Thyroid gland (tissue), 4 donors: ENCODE data around the gene LYG2. TPM values are rescaled to one million over a fixed set of nuclear protein-coding genes. Genes with fewer than 3 reads are reported as not detected.
"Not testable (repeated sequence)": the region's sequence is repeated elsewhere in the genome, so short reads cannot be mapped to it uniquely, and the experiment has no call there.

Source experiments
- DNase-seq, 2 donors: peaks; one replicate each; pipeline ENCODE4 v3.0.0-alpha.2; 2019
- H3K27ac ChIP-seq, 3 donors: fragments of 200-600 bp; sonication (generic); 1 replicate in 2 of 3; 2 replicates in 1 of 3; pipeline ENCODE4 v1.5.1; 2016 to 2019; ENCODE audit warnings: mild to moderate bottlenecking in 1 of 3, moderate library complexity in 1 of 3
- H3K27me3 ChIP-seq: fragments of 200-600 bp; sonication (generic); one replicate; pipeline ENCODE4 v1.5.1; 2019
- H3K36me3 ChIP-seq, 2 donors: fragments of 200-600 bp; sonication (generic); one replicate each; pipeline ENCODE4 v1.5.1; 2016 to 2019
- H3K4me1 ChIP-seq, 2 donors: fragments of 200-600 bp; sonication (generic); one replicate each; pipeline ENCODE4 v1.5.1; 2017 to 2019
- H3K4me3 ChIP-seq, 3 donors: fragments of 200-600 bp; sonication (generic); replicated peaks in 1 of 3; 1 replicate in 2 of 3; 2 replicates in 1 of 3; pipeline ENCODE4 v1.5.1; 2016; ENCODE audit warnings: mild to moderate bottlenecking in 1 of 3
- H3K9me3 ChIP-seq: fragments of 200-600 bp; sonication (generic); one replicate; pipeline ENCODE4 v1.5.1; 2017
- CTCF ChIP-seq, 6 experiments: fragments of 200-600 bp in 3 of 6; fragments of 450-650 bp in 3 of 6; sonication (generic) in 3 of 6; IDR thresholded peaks; one replicate each; pipeline ENCODE4 v1.5.1; 2016 to 2019; ENCODE audit warnings: antibody characterized with exemption in 6 of 6, mild to moderate bottlenecking in 2 of 6, inconsistent platforms in 1 of 6, moderate library complexity in 1 of 6
- POLR2A ChIP-seq, 2 donors: fragments of 450-650 bp; IDR thresholded peaks; one replicate each; pipeline ENCODE4 v1.6.1; 2017; ENCODE audit warnings: antibody characterized with exemption in 2 of 2, mild to moderate bottlenecking in 2 of 2, moderate library complexity in 1 of 2
- WGBS, 2 donors: methylation state at CpG; one replicate each; pipeline ENCODE4 v1.1.5; 2017; 5-methylcytosine and 5-hydroxymethylcytosine counted together
- intact Hi-C: fragments of 100-400 bp; cut with DNase I; formaldehyde crosslinking; loops from one replicate; pipeline ENCODE4 v1.15.1; 2023
- small RNA-seq: library from RNA; depleted of rRNA; stranded (forward); fragments of <200 nt; gene quantifications from one replicate; pipeline ENCODE3, GENCODE V24; 2016
- total RNA-seq, 4 donors: library from RNA; depleted of rRNA; stranded (reverse); fragments of >200 nt; gene quantifications; one replicate each; pipeline ENCODE4 v1.2.3, GENCODE V29; 2016

Gene LYG2
- total RNA-seq, 4 donors from 2014 or later, result not detected

GRCh38 chr2:99201959-99202678 lies 53.3 kb downstream of the LYG2 start:
- Histone ChIP-seq H3K36me3 (peaks cover 0 to 4% of the 10 kb centered on the region in 2 donors), H3K4me3 (no peak overlapping the region), H3K27me3 (no peaks in the 10 kb centered on the region), H3K27ac (no peak overlapping the region), H3K9me3 (no peaks in the 10 kb centered on the region), H3K4me1 (no peaks in the 10 kb centered on the region)
- DNase-seq, result no peak
- WGBS, 2 donors, result 92 to 96% methylated on average over 4 of the region's 4 CpGs
- TF ChIP-seq CTCF (IDR thresholded peaks at IDR 0.05) (no peak), POLR2A (IDR thresholded peaks at IDR 0.05) (no peak)
- intact Hi-C loops, result no loop called here

GRCh38 chr2:99200076-99200800 lies 55.2 kb downstream of the LYG2 start:
- no peak for DNase-seq
- Histone ChIP-seq H3K4me3 (no peak overlapping the region), H3K27me3 (no peaks in the 10 kb centered on the region), H3K4me1 (no peaks in the 10 kb centered on the region), H3K27ac (no peak overlapping the region), H3K36me3 (peaks cover 12 to 20% of the 10 kb centered on the region in 2 donors), H3K9me3 (no peaks in the 10 kb centered on the region)
- 93 to 94% methylated on average over 7 of the region's 7 CpGs for WGBS, 2 donors
- TF ChIP-seq POLR2A (IDR thresholded peaks at IDR 0.05) (no peak), CTCF (IDR thresholded peaks at IDR 0.05) (no peak)
- intact Hi-C loops, result no loop called here

GRCh38 chr2:99198103-99198841 lies 57.2 kb downstream of the LYG2 start:
- Histone ChIP-seq H3K4me3 (no peak overlapping the region), H3K27ac (no peak overlapping the region), H3K4me1 (no peaks in the 10 kb centered on the region), H3K9me3 (no peaks in the 10 kb centered on the region), H3K36me3 (peaks cover 12 to 20% of the 10 kb centered on the region in 2 donors), H3K27me3 (no peaks in the 10 kb centered on the region)
- intact Hi-C loops, result no loop called here
- 86 to 88% methylated on average over 6 of the region's 6 CpGs for WGBS, 2 donors
- DNase-seq, result no peak
- TF ChIP-seq CTCF (IDR thresholded peaks at IDR 0.05) (no peak), POLR2A (IDR thresholded peaks at IDR 0.05) (no peak)

GRCh38 chr2:99192364-99192763 lies 63.1 kb downstream of the LYG2 start:
- intact Hi-C loops, H3K4me3 ChIP-seq, H3K27ac ChIP-seq, DNase-seq, H3K4me1 ChIP-seq, H3K27me3 ChIP-seq, H3K9me3 ChIP-seq: not testable (repeated sequence)
- peaks cover 12 to 17% of the 10 kb centered on the region in 2 donors for H3K36me3 ChIP-seq
- 97 to 98% methylated on average over 4 of the region's 4 CpGs for WGBS, 2 donors

Small RNA genes lying within 50 kb of the gene (small RNA-seq; reads per million reads assigned to genes)
- not detected for gene AC092587.1

Other genes with a start within 250 kb of the LYG2 start
- 1 to 10 TPM; 2.0 to 6.5 (median 4.3) TPM for gene C2orf15, start 114.0 kb downstream of the LYG2 start, total RNA-seq
- gene TSGA10, start 100.7 kb downstream of the LYG2 start, total RNA-seq, result 10 to 100 TPM; 16.5 to 35.0 (median 30.7) TPM
- gene LIPT1, start 100.7 kb downstream of the LYG2 start, total RNA-seq, result 10 to 100 TPM; 10.6 to 15.5 (median 12.7) TPM
- 10 to 100 TPM; 20.8 to 39.6 (median 25.9) TPM for gene MITD1, start 74.6 kb downstream of the LYG2 start, total RNA-seq
- 10 to 100 TPM; 27.2 to 47.9 (median 37.0) TPM for gene MRPL30, start 74.5 kb downstream of the LYG2 start, total RNA-seq
- gene LYG1, start 45.5 kb upstream of the LYG2 start, total RNA-seq, result 1 to 10 TPM in 2 of 4 donors, under 1 TPM in 1, not detected in 1; 0.40 to 2.0 (median 1.8) TPM
- 10 to 100 TPM; 36.7 to 56.0 (median 49.7) TPM for gene TXNDC9, start 80.7 kb upstream of the LYG2 start, total RNA-seq
- 10 to 100 TPM; 24.8 to 36.9 (median 29.8) TPM for gene EIF5B, start 81.7 kb upstream of the LYG2 start, total RNA-seq
- gene REV1, start 234.4 kb upstream of the LYG2 start, total RNA-seq, result 10 to 100 TPM; 54.7 to 84.4 (median 68.8) TPM